Stimulated activated CD4-positive, alpha-beta T cell treated with anti-CD3 and anti-CD28 coated beads, Interleukin-12 subunit alpha, Interleukin-12 subunit beta, amount 100 ng/mL, for 4 hours (primary cell): ENCODE results near the gene HM13.
A peak's percentile ranks its signal among the peaks of the same experiment; 100 is the strongest.
"Not testable (repeated sequence)": the region's sequence is repeated elsewhere in the genome, so short reads cannot be mapped to it uniquely, and the experiment has no call there.

Source experiments
- DNase-seq: peaks from one replicate; pipeline ENCODE4 v3.0.0-alpha.2; 2020

The HM13 gene

DNA sequence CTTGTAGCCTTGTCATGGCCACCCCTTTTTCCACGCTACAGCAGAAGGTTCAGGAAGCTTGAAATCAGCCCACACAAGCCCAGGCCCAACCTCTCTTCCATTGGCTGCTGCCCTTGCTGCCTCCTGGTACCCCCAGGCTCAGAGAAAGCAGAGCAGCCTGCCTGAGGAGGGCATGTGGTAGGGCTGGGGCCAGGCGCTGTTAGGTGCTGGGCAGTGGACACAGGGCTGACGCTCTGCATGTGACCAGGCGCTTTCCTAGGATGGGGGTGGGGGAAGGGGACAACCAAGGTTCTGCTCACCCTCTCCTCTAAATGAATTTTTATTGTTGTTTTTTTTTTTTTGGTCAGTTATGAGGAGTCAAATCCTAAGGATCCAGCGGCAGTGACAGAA lies 54.5 kb downstream of the HM13 start:
- DNase-seq = no peak

- DNase-seq = peak; percentile 60
Measured at GRCh38 chr20:31569163-31570020, 55.1 kb downstream of the HM13 start.

DNA sequence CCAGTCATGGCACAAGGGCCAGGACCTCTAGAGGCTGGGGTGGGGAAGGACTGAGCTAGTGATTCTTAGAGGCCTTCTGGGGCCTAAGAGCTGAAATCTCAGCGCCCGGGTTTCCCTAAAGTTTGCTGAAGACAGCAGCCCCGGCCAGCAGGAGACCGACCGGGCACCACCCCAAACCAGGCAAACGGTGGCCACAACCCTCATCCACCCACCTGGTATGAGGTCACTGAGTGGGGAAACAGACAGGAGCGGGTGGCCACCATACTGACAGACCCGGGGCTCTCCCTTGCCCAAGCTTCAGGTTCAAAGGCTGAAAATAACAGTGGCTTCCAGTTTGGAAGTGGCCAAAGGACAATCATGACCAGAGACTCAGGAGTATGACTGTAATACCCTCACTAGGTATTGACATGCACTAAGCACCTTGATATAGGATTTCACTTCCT lies 55.8 kb downstream of the HM13 start:
- no peak for DNase-seq

DNA sequence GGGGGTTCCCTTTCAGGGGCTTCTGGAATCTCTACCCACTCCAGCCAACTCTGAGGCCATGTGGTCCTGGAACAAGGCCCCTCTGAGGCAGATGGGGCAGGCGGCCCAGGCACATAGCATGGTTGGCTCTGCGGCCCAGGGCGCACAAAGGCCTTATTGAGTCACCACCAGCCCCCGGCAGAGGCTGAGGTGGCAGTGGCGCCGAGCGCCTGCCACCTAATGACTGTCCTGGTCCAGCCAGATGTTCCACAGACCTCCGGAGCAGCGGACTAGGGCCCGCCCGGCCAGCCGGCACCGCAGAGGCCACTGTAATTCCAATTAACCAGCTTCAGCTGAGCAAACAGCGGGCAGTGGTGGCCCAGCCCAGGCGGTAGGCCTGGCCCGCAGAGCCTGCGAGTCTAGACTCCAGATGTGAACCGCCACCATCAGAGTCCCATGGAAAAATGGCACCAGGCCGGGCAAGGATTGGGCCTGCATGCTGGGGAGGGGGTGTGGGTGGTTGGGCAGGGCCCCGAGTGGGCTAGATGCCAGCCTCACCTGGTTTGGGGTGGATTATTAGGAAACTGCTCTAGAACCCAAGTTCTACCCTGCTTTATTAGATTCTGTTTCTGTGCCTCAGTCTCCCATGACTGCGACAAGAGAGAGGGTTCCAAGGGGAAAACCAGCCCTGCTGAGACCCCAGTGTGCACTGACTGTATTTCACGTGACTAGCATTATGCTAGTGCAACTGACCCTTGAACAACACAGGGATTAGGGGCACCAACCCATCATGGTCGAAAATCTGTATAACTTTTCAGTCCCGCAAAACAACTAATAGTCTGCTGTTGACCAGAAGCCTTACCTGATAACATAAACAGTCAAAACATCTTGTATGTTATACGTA lies 56.7 kb downstream of the HM13 start:
- DNase-seq = no peak

GRCh38 chr20:31572042-31572700 lies 57.9 kb downstream of the HM13 start:
- no peak for DNase-seq

- DNase-seq = peak; percentile 86
Measured at GRCh38 chr20:31572701-31573554, 58.7 kb downstream of the HM13 start.

DNA sequence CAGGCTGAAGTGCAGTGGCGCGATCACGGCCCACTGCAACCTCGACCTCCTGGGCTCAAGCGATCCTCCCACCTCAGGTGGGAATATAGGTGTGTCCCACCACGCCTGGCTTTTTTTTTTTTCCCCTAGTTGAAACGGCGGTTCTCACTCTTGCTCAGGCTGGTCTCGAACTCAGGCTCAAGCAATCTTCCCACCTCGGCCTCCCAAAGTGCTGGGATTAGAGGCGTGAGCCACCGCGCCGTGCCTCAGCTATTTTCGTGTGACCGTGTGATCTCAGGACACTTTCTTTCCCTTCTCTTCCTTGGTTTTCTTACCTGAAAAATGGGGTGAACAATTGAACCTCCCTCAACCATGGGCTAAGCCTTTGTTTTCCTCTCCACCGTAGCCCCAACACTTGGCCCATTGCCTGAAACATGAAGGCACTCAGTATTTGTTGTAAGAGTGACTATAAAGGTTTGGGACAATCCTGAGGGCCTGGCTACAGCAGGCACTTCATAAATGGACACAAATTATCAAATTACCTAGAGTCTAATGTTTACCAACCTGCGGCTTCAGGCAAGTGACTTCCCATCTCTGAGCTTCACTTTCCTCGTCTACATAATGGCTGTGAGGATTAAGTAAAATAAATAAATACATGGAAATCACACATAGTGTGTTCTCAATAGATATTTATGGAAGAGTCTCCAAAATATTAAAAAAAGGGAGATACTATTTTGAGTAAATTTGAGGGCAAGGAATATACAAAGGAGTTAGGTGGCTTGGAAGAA lies 59.5 kb downstream of the HM13 start:
- DNase-seq = no peak

DNA sequence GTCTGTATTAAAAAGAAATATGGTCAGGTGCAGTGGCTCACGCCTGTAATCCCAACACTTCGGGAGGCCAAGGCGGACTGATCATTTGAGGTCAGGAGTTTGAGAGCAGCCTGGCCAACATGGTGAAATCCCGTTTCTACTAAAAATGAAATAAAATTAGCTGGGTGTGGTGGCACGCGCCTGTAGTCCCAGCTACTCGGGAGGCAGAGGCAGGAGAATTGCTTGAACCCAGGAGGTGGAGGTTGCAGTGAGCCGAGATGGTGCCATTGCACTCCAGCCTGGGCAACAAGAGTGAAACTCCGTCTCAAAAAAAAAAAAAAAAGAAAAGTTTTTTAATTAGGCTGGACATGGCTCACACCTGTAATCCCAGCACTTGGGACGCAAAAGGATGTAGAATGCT lies 60.7 kb downstream of the HM13 start:
- not testable (repeated sequence) for DNase-seq

DNA sequence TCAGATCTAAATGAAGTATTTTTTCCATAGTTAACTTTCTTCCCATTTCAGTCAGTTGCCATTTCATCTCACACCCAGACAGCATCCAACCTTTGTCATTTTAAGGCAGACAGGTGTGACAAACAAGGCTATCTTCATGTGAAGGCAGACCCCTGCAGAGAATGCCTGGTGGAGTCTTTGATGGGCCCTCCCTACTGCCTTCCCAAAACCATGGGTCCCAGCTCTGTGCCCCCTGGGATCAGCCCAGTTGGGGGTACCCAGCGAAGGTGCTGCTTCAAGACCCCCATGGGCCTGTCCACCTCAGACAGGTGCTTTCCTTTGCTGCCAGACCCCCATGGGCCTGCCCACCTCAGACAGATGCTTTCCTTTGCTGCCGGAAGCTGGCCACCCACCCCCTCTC lies 62.5 kb downstream of the HM13 start:
- no peak for DNase-seq

DNA sequence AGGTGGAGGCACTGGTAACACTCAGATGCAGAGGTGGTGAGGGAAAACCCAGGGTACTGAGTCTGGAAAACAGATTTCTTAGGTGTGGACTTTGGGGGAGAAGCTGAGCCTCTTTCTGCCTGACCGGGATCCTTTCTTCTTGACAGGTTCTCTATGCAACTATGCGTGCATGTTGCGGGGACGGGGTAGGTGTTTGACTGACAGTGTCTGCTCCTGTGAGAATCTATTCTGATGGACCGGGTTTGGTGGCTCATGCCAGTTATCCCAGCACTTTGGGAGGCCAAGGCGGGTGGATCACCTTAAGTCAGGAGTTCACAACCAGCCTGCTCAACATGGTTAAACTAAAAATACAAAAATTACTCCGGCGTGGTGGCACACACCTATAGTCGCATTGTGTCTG lies 63.0 kb downstream of the HM13 start:
- DNase-seq = no peak

DNA sequence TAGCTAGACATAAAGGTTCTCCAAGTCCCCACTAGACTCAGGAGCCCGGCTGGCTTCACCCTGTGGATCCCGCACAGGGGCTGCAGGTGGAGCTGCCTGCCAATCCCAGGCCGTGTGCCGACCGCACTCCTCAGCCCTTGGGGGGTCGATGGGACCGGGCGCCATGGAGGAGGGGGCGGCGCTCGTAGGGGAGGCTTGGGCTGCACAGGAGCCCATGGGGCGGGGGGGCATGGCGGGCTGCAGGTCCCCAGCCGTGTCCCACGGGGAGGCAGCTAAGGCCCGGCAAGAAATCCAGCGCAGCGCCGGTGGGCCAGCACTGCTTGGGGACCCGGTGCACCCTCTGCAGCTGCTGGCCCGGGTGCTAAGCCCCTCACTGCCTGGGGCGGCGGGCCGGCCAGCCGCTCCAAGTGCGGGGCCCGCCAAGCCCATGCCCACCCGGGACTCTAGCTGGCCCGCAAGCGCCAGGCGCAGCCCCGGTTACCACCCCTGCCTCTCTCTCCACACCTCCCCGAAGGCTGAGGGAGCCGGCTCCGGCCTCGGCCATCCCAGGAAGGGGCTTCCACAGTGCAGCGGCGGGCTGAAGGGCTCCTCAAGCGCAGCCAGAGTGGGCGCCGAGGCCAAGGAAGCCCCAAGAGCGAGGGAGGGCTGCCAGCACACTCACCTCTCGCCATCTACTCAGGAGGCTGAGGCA lies 64.4 kb downstream of the HM13 start:
- DNase-seq = no peak

- DNase-seq = no peak
Measured at GRCh38 chr20:31579245-31579644, 65.0 kb downstream of the HM13 start.

DNA sequence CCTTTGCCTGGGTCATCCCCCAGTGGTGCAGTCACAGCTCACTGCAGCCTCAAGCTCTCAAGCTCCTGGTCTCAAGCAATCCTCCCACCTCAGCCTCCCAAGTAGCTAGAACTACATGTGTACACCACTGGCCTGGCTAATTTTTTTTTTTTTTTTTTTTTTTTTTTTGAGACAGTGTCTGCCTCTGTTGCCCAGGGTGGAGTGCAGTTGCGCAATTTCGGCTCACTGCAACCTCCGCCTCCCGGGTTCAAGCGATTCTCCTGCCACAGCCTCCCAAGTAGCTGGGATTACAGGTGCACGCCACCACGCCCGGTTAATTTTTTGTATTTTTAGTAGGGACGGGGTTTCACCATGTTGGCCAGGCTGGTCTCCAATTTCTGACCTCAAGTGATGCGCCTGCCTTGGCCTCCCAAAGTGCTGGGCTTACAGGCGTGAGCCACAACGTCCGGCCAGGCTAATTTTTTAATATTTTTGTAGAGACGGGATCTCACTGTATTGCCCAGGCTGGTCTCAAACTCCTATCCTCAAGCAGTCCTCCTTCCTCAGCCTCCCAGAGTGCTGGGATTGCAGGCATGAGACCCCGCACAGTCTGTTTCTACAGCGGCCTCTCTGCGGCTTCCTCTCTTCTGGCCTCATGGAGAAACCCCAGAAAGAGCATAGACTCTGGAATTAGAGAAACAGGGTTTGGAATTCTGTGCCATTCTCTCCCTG lies 65.9 kb downstream of the HM13 start:
- not testable (repeated sequence) for DNase-seq

DNA sequence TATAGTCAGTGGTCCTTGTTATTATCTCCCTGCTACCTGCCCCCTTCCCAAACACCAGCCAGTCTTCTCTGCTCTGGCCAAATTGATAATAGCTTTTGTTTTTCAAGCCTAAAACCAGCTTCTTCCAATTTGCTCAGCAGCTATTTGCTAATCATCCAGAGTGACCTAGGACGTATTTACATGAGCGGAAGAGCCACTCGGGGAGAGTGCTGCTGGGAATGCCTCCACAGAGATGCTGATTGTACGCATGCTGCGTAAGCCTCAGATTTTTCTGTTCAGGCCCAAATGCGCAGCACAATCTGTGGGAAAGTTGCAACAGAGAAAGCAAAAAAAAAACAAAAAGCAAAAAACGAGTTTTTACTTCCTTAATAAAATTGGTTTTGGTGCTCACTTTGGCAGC lies 66.5 kb downstream of the HM13 start:
- DNase-seq = no peak

- DNase-seq = no peak
Measured at GRCh38 chr20:31581391-31581790, 67.1 kb downstream of the HM13 start.

DNA sequence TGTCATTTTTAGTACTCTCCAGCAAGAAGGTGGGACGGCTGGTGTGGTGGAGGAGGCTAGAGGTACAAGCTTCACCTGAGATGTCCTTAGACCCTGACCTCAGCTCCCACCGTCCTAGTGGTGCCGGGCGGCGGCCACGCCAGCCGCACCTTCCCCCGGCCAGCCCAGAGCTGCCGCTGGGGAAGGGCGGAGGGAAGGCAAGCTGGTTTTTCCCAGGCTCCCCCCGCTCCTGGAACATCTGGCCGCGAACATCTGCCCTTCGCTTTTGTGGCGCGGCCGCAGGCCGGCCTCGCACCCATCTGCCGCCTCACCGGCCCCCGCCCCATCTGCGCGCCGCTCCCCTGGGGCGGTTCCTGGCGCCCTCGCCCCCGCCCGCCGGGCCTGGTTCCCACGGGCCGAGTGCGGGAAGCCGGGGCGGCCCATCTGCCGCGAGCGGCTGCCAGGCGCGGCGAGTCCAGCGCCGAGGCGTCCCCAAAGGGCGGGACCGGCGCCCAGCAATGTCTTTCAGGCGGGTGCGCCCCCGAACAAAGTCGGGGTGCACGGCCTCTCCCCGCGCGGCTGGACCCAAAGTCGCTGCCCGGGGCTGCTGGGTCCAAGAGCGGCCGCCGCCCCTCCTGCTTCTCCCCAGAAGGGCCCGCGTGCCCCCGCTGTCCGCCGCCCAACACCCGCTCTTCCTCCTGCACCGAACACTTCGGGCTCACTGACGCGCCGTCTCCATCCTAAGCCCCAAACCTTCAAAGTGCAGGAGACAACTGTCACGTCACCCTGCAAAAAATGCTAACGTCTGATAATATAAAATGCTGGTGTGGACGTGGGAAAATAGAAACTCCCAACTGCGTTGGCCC lies 73.5 kb downstream of the HM13 start:
- DNase-seq = no peak

GRCh38 chr20:31590717-31591225 lies 76.5 kb downstream of the HM13 start:
- no peak for DNase-seq

DNA sequence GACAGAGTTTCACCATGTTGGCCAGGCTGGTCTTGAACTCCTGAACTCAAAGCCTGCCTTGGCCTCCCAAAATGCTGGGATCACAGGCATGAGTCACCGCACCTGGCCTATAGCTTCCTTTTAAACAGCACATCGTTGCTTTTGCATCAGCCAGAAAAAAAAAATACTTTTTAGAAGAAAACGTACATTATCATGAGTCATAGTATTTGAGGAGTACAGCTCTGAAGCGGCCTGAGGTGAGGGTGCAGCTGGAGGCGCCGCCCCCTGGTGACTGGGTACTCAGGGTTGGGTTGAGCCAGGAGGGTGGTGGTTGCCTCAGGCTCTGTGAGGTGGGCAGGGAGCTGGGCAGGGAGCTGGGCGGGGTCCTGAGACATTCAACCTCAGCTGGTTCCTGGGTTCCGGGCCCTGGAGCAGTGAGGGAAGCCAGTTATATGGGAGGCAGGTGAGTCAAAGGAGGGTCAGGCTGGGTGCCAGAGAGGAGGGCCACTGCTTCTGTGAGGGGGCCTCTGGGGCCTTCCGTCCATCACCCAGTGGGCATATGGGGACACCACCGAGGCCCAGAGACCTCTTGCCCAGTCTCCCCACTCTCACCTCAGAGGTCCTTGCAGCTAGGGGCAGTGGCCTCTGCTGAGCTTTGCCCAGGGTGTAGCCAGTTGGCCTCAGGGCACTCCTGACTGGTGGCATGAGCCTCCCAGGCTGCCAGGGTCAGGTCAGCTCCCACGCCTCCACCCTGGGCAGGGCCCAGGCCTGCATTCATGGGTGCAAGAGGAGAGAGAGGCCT lies 79.2 kb downstream of the HM13 start:
- no peak for DNase-seq
